ENCODE data around the gene MAP10.

- TF ChIP-seq CTCF (IDR thresholded peaks at IDR 0.05) (no peak), POLR2A (IDR thresholded peaks at IDR 0.05) (no peak)
Measured at GRCh38 chr1:232837087-232837486, 31.9 kb downstream of the MAP10 start.

All from Peyer's patch (tissue), 4 donors.